Measurements from ENCODE around the gene LRRC45.

GRCh38 chr17:82051776-82052637 lies 28.9 kb downstream of the LRRC45 start, which contains the start of the genes GPS1 and RFNG:
- TF ChIP-seq ETS1 (conservative IDR thresholded peaks at IDR 0.05; ENCODE audit: control insufficient read depth, low read depth, low read length), result no peak
- TF ChIP-seq ATF1 (CRISPR knock-in tag; IDR thresholded peaks at IDR 0.05), result no peak
- TF ChIP-seq ATF1 (tag; IDR thresholded peaks at IDR 0.05), result no peak
